Caki2 (cell line): ENCODE measurements around the gene PAK2. TPM values are rescaled to one million over a fixed set of nuclear protein-coding genes. Genes with fewer than 3 reads are reported as not detected.
A peak's percentile ranks its signal among the peaks of the same experiment; 100 is the strongest.
"Not testable (repeated sequence)": the region's sequence is repeated elsewhere in the genome, so short reads cannot be mapped to it uniquely, and the experiment has no call there.

Experiments used
- DNase-seq: peaks from one replicate; pipeline ENCODE4 v3.0.0-alpha.2; 2015; ENCODE audit warnings: low read depth
- in situ Hi-C: cut with HindIII; loops from 2 replicates; pipeline ENCODE4 v1.10.0; 2016; ENCODE audit warnings: low sequenced_read_pairs, low pct_unique_long_range_greater_than_20kb, mixed read lengths
- total RNA-seq: library from RNA; depleted of rRNA; stranded (reverse); fragments of >200 nt; shearing (Covaris generic); gene quantifications from 2 replicates; pipeline ENCODE4 v1.2.3, GENCODE V29; 2014; ENCODE audit warnings: low replicate concordance

The PAK2 gene
- total RNA-seq, 1 experiment from 2014 or later = 24.1 TPM

- in situ Hi-C loops = no loop called here
- no peak for DNase-seq
Observed at GRCh38 chr3:196821806-196822355, 82.2 kb downstream of the PAK2 start.

- in situ Hi-C loops, DNase-seq: not testable (repeated sequence)
Observed at GRCh38 chr3:196829651-196830050, 90.0 kb downstream of the PAK2 start.

- in situ Hi-C loops = no loop called here
- DNase-seq = peak; percentile 76
Observed at GRCh38 chr3:196835086-196835485, 95.4 kb downstream of the PAK2 start.

GRCh38 chr3:196836626-196837025, 97.0 kb downstream of the PAK2 start:
- DNase-seq, in situ Hi-C loops: not testable (repeated sequence)

- in situ Hi-C loops = no loop called here
- DNase-seq = no peak
Observed at GRCh38 chr3:196837819-196838420, 98.3 kb downstream of the PAK2 start.

- DNase-seq, in situ Hi-C loops: not testable (repeated sequence)
Observed at GRCh38 chr3:196839351-196839750, 99.7 kb downstream of the PAK2 start.

- no peak for DNase-seq
- in situ Hi-C loops = no loop called here
Observed at GRCh38 chr3:196842567-196843434, 103.1 kb downstream of the PAK2 start.

- in situ Hi-C loops = no loop called here
- no peak for DNase-seq
Observed at GRCh38 chr3:196843435-196844110, 103.9 kb downstream of the PAK2 start.

GRCh38 chr3:196844235-196845219, 104.9 kb downstream of the PAK2 start:
- DNase-seq, in situ Hi-C loops: not testable (repeated sequence)

GRCh38 chr3:196848375-196848774, 108.7 kb downstream of the PAK2 start:
- in situ Hi-C loops, DNase-seq: not testable (repeated sequence)

- in situ Hi-C loops = no loop called here
- no peak for DNase-seq
Observed at GRCh38 chr3:196849180-196849741, 109.6 kb downstream of the PAK2 start.

- DNase-seq, in situ Hi-C loops: not testable (repeated sequence)
Observed at GRCh38 chr3:196863000-196863399, 123.3 kb downstream of the PAK2 start.

- in situ Hi-C loops = no loop called here
- no peak for DNase-seq
Observed at GRCh38 chr3:196867155-196867506, 127.5 kb downstream of the PAK2 start.

- DNase-seq = peak; percentile 80
- in situ Hi-C loops = no loop called here
Observed at GRCh38 chr3:196867507-196868296, 128.0 kb downstream of the PAK2 start, which contains the start of gene SENP5. Gene SENP5 (plus strand): TSS chr3:196867920. CDS start chr3:196885182, 17,262 bp downstream.

GRCh38 chr3:196868297-196868661, 128.6 kb downstream of the PAK2 start:
- in situ Hi-C loops = no loop called here
- no peak for DNase-seq

- in situ Hi-C loops = no loop called here
- no peak for DNase-seq
Observed at GRCh38 chr3:196872316-196872715, 132.7 kb downstream of the PAK2 start.
